Stimulated activated naive CD4-positive, alpha-beta T cell treated with Interleukin-2 at 50 U/mL for 16 hours (primary cell): ENCODE results near the gene WDR46.
A peak's percentile ranks its signal among the peaks of the same experiment; 100 is the strongest.
"Not testable (repeated sequence)": the region's sequence is repeated elsewhere in the genome, so short reads cannot be mapped to it uniquely, and the experiment has no call there.

Source experiments
- DNase-seq: peaks from one replicate; lab custom pipeline; 2025; lab: John Stamatoyannopoulos, UW

Gene WDR46

DNA sequence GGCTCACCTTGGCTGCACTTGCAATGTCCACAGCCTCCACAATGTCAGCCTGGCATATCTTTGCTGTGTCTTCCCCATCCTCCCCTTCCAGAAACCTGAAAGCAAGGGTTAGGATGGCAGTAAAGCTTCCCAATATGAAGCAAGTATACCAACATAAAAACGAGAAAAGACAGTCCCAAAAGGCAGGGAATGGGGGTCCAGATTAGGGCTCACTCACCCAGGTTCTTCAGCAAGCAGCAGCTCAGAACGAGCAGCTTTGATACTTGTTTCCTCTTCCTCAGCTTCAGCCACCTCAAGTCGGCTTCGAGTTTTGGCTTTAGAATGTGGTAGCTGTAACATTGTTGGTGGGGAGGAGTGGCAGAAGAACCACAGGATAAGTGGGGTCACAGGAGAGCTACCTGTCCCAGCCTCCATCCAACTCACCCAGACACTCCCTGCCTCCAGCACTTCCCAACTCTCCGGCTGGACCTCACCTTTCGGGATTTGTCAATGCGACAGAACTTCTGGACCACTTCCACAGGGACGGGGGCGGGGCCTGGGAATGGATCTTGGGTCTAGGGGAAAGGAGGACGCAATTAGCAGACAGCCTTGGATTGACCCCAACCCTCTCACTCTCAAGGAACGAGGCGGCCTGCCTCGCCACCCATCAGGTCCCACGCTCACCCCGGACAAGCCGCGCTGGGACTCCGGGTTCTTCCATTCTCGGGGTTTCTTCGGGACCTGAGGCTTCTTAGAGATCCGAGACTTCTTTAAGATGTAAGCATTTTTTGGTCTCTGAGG is 708 bp downstream of the WDR46 start:
- DNase-seq: no peak

DNA sequence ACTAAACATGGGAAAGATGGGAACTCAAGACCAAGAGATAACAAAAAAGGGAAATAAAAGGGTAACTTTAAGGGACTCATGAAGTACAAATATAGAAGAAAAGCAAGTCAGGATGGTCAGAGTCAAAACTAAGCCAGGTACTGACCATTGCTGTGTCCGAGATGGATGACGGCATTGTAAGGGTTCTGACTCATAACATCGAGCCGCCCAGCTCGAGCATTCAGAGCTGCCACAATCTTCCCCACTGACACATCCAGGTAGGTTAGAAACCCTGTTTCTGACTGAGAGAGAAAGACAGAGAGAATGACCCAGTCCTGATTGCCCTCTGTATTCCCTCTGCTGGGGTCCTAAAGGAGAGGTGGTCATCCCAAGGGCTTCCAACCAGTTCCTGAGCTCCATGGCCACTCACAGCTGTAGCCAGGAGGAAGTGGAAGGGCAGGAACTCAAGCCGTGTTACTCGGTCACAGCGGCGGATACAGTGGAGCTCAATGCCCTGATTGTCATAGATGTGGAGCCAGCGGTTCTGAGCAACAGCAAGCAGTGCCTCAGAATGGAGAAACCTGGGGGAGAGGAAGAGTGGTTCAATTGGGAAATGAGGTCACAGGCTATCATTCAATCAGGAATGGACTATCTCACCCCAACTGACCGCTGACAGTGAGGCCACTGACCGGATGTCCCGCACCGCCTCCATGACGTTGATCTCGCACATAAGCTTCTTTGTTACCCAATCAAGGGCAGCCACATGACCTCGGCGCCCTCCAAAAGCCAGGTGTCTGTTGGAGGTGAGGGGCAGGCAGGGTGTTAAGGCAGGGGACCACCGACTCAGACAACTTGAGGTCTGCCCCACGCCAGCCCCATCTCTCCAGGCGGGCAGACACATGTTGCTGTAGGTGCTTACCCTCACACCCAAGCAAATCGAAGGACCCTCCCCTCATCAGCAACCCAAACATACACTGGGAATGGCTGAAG is 1.8 kb downstream of the WDR46 start:
- no peak for DNase-seq

DNA sequence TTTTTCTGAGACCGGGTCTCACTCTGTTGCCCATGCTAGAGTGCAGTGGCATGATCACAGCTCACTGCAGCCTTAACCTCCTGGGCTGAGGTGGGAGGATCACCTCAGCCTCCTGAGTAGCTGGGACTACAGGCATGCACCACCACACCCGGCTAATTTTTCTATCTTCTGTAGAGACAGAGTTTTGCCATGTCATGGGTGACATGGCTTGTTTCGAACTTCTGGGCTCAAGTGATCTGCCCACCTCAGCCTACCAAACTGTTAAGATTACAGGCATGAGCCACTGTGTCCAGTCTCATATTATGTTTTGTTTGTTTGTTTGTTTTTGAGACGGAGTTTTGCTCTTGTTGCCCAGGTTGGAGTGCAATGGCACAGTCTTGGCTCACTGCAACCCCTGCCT is 3.8 kb downstream of the WDR46 start:
- DNase-seq: not testable (repeated sequence)

DNA sequence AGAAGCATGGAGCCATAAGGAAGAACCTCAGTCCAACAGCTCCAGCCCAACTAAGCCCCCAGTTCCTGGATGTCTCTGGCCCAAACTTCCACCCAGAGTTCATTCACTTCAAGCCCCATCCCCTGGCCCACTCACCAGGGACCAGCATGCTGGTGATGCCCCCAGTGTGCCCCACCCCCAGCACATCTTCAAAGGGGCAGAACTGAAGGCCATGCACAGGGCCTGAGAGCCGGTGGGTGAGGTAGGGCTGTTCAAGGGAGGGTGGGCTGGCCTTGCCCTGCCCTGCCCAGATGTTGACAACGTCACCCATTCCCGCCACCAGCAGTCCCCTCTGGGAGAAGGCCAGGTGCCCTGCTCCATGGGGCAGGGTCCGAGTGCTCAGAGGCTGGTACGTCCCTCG is 8.5 kb downstream of the WDR46 start:
- no peak for DNase-seq

DNA sequence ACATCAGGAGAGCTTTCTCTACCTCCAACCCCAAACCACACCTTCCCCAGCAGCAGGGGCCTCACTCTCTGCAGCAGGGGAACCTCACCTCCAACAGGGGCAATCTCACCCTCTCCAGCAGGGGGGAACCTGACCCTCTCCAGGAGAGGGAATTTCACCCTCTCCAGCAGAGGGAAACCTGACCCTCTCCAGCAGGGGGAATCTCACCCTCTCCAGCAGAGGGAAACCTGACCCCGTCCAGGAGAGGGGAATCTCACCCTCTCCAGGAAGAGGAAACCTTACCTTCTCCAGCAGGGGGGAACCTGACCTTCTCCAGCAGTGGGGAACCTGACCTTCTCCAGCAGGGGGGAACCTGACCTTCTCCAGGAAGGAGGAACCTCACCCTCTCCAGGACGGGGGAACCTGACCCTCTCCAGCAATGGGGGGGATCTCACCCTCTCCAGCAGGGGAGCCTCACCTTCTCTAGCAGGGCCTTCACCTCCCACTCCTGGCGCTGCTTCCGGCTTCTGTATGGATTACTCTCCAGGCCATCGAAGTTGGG is 9.0 kb downstream of the WDR46 start:
- DNase-seq: no peak

DNA sequence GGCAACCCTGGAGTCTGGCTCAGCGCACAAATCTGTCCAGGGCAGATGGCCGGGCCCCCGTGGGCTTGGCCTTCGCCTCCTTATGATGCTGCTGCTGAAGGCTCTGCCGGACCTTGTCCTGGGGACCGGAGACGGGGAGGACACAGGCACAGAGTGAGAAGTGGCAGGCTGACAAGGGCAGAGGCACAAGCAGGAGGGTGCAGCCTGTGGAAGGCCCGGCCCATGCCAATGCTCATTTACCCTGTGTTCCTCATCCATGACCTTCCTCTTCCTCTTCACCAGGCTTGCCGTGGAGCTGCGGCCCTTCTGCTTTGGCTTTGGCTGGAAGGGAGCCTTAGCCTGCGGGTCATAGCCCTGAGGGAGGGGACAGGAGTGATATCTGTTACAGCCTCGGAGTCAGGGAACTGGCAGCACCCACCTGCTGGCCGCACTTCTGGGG is 9.8 kb downstream of the WDR46 start:
- DNase-seq: no peak

DNA sequence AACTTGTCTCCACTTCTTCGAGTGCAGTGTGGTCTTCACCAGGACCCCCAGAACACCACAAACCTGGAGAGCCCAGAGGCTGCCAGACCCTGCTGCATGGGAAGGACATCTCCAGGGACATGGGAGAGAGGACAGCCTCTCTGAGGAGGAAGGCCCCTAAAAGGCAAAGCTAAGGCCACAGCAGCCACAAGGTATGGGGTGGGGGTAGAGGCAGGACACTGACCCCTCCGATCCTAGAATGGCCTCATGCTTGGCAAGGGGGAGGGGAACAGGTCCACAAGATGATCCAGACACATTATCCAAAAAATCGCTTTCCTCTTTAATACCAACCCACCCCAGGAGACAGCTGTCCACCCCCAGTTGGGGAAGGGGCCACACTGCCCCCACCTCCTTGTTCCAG is 10.2 kb downstream of the WDR46 start:
- DNase-seq: no peak

DNA sequence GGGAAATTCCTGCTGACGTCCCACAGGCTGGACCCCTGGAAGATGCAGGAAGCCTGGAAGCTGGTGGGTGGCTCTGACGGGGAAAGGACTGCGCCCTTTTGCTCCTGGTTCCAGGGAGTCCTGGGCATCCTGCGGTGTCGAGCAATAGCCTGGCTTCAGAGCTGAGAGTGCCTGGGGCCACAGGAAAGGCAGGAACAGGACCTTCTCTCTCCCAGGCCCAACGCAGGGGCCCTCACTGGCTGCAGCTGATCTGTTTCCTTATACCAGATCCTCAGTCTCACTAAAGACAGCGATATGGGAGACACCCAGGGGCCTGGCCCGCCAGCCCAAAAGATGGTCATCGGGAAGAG is 10.7 kb downstream of the WDR46 start:
- DNase-seq: no peak

DNA sequence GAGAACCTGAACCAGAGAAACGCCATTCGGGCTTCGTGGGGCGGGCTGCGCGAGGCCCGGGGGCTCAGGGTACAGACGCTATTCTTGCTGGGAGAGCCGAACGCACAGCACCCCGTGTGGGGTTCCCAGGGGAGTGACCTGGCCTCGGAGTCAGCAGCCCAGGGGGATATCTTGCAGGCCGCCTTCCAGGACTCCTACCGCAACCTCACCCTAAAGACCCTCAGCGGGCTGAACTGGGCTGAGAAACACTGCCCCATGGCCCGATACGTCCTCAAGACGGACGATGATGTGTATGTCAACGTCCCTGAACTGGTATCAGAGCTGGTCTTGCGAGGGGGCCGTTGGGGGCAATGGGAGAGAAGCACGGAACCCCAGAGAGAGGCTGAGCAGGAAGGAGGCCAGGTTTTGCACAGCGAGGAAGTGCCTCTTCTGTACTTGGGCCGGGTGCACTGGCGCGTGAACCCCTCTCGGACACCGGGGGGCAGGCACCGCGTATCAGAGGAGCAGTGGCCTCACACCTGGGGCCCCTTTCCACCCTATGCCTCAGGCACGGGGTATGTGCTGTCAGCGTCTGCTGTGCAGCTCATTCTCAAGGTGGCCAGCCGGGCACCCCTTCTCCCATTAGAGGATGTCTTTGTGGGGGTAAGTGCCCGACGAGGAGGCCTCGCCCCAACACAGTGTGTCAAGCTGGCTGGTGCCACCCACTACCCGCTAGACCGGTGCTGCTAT is 11.2 kb downstream of the WDR46 start:
- DNase-seq: peak; percentile 24

DNA sequence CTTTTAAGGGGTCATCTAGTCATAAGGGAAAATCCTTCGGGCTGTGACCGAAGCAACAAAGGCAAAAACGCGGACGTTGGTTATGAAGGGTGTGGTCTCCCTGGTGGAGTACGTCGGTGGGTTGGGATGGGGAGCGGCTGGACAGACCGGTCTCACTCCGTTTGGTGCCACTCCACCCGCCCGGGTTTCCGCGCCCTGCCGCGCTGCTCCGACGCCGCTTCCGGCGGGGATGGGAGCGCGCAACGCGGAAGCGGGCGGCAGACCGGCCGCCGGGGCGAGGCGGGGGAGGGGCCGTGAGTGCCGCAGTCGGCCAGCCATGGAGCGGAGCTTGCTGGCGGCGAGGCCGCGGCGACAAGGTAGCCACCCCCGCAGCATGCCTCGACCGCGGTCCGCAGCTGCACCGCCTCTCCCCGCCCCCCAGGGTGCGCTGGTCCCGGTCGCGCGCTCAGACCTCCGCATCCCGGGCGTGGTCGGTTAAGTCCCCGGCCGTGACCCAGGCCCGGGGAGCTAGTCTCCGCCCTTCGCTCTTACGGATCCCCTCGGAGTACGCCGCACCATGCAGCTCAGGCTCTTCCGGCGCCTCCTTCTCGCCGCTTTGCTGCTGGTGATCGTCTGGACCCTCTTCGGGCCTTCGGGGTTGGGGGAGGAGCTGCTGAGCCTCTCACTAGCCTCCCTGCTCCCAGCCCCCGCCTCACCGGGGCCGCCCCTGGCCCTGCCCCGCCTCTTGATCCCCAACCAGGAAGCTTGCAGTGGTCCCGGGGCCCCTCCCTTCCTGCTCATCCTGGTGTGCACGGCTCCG is 12.0 kb downstream of the WDR46 start, which contains the start of gene B3GALT4:
TSS of gene B3GALT4 (plus strand) at position 260 of the 799 bp plus-strand sequence. CDS start at position 557, 297 bp downstream.
- DNase-seq: peak; percentile 72

DNA sequence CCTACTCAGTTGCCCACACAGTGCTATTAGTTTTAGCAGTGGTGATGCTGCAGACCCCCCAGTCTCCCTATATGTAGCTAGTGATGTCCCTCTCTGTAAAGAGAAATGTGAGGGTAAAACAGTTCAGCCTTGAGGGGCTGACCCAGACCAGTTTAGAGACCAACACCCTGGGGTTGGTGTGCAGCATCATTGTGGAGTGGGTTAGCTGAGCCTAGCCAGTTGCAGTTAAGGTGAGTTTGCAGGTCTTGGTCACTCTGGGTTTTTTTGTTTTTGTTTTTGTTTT is 12.5 kb downstream of the WDR46 start:
- no peak for DNase-seq

DNA sequence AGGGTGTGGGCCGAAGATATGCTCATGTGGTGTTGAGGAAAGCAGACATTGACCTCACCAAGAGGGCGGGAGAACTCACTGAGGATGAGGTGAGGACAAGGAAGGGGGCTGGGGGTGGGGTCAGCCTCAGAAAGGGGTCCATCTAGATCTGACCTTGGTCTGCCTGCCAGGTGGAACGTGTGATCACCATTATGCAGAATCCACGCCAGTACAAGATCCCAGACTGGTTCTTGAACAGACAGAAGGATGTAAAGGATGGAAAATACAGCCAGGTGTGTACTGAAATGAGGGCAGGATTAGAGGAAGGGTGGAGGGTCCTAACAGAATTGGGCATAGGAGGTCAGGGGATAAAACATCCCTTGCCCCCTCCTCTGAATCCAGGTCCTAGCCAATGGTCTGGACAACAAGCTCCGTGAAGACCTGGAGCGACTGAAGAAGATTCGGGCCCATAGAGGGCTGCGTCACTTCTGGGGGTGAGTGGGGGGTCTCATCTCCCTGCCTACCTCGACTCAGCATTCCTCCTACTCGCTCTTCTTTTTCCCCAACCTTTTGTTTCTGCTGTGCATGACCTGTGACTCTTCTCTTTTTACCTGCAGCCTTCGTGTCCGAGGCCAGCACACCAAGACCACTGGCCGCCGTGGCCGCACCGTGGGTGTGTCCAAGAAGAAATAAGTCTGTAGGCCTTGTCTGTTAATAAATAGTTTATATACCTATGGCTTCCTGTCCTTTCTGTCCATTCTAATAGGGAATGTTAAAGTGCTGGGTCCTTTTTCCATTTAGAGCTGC is 13.1 kb downstream of the WDR46 start:
- DNase-seq: not testable (repeated sequence)

DNA sequence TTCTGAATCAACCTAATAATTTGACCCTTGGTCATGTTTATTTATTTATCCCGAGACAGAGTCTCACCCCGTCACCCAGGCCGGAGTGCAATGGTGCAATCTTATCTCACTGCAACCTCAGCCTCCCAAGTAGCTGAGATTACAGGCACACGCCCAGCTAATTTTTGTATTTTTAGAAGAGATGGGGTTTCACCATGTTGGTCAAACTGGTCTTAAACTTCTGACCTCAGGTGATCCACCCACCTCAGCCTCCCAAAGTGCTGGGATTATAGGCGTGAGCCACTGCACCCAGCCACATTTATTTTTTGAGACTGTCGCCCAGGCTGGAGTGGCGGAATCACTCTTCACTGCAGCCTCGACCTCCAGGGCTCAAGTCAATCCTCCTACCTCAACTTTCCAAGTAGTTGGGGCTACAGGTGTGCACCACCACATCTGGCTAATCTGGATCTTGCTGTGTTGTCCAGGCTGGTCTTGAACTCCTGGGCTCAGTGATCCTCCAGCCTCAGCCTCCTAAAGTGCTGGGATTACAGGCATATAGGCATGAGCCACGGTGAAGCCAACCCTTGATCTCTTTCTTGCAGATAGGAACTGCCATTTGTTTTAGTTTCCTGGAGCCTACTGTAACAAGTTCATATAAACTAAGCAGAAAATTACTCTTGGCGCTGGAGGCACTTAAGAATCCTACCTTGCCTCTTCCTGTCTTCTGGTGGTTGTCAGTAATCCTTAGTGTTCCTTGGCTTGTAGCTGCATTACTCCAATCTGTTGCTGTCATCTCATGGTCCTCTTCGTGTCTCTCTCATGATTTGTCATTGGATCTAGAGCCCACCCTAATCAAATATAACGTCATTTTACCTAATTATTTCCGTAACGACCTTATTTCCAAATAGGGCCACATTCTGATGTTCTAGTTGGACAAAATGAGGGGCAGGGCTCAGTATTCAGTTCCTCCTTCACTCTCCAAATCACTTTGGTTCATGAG is 14.8 kb downstream of the WDR46 start:
- no peak for DNase-seq

DNA sequence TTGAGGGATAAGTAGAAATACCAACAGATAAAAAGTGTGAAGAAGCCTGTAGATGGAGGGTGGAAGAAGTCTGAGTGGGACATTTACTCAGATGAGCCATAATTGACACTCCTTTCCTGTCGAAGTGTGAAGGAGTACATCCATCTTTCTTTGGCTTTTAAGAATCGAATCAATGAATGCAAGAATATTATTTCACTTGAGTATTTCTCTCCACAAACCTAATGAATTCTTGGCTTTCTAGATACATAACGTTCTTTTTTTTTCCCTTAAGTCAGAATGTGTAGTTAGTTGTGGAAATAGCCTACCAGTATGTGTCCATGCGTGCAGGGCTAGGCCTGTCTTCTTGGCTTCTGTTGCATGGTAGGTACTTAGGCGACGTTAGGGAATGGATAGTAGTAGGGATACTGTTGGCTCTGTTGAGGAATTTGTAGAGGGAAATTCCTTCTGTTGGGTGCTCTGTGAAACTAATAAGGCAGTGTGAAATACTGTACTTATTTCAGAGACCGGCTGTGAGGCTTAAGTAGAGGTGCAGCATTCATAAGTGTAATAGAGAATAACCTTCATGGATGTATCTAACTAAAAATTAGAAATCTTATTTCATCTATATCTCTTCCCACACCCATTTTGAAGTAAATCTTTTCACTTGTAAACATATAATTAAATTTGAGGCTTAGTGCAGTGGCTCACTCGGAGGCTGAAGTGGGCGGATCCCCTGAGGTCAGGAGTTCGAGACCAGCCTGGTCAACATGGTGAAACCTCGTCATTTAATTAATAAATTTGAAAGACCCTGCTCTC is 15.7 kb downstream of the WDR46 start:
- DNase-seq: no peak

DNA sequence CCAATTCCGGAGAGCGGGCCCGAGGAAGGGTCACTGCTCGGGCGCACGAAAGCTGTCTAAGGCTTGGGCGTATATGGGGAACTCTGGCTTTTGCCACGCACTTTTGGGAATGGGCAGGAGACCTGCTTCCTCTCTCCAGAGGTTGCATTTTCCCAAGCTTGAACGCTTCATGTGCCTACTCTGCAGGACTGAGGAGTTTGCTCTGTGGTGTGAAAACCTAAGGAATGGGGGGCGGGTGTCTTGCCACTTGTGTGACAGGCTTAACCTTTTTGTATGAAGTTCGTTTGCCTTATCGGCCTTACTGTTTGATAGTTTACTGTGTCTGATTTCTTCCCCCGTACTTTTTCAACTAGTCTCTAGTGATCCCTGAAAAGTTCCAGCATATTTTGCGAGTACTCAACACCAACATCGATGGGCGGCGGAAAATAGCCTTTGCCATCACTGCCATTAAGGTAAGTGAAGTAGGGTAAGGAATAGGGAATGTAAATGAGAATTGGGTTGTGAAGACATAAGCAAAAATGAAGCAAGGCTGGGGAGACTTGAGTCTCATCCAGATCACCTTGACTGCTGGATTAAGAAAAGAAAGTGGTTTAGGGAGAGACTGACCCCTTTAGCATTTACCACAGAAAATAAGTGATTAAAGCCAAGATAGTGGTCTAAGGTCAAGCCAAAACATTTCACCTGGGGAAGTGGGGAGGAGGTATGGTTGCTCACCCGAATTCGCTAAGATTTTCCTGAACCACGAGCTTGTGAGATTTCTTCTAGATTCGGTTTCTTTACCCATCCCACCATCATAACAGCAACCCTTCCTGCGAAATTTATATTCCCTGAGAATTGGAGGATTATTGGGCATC is 16.5 kb downstream of the WDR46 start:
- DNase-seq: no peak

DNA sequence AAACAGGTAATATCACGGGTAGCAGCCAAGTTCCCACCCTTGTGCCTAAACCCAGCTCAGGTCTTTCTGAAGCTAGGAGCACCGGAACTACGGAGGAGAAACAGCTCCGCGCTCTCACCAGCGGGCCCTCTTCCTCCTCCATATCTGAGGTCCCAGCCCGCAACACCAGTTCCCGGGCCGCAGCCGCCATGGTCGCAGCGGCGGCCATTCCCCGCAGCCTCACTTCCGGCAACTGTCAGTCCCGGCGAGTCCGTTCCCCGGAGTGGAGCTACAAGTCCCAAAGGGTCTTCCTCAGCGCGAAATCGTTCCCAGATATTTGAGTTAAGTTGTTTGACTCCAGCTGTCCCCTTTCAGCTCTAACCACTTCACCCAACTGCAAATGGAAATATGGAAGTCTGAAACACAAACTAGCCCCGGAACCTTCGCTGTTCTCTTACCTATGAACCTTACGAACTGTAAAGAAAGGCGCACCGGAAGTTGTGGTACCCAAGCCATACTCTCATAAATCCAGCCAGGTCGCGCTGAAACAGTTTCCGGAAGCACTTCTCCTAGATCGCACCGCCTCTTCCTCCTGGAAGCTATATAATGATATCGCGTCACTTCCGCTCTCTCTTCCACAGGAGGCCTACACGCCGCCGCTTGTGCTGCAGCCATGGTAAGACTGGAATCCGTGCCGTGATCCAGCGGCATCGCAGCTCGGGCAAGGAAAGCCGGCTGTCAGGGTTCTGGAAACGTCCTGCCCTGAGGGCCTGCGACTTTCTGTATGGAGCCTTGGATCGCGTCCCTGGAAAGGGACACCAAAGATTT is 17.4 kb downstream of the WDR46 start, which contains the start of the genes RPS18 and VPS52:
TSS of gene RPS18 (plus strand) at position 608 of the 807 bp plus-strand sequence. CDS start at position 653, 45 bp downstream.
TSS of gene VPS52 (minus strand) at position 409 of the 807 bp plus-strand sequence. CDS start at position 208, 201 bp downstream.
- DNase-seq: peak; percentile 89
